CD4-positive, CD25-positive, alpha-beta regulatory T cell (primary cell): ENCODE results near the gene IRF2BP2. TPM values are rescaled to one million over a fixed set of nuclear protein-coding genes. Genes with fewer than 3 reads are reported as not detected.

ENCODE experiments used
- ATAC-seq, 2 donors: fragments of 150-1000 bp; cut with Tn5 transposase; one replicate each; pipeline ENCODE4 v1.10.0; 2021; ENCODE audit warnings: low read depth in 2 of 2, moderate number of reproducible peaks in 2 of 2, moderate library complexity in 1 of 2
- DNase-seq, 3 donors: peaks; one replicate each; pipeline versions ENCODE4 v3.0.0 to v3.0.0-alpha.2; 2012 to 2022; ENCODE audit warnings: mixed read lengths in 1 of 3
- H3K27ac ChIP-seq: one replicate; pipeline ENCODE4 v1.7.0; 2013; ENCODE audit warnings: mild to moderate bottlenecking, low read length; ENCODE audit not compliant: insufficient read depth, poor library complexity, severe bottlenecking
- H3K27me3 ChIP-seq: one replicate; pipeline ENCODE4 v1.7.0; 2013; ENCODE audit warnings: low read length; ENCODE audit not compliant: control insufficient read depth, insufficient read depth
- H3K36me3 ChIP-seq: one replicate; pipeline ENCODE4 v1.7.0; 2013; ENCODE audit warnings: mild to moderate bottlenecking, low read length, moderate library complexity; ENCODE audit not compliant: control insufficient read depth, insufficient read depth
- H3K4me1 ChIP-seq: 2 replicates; pipeline ENCODE4 v1.7.0; 2013; ENCODE audit warnings: mild to moderate bottlenecking, low read length; ENCODE audit not compliant: insufficient read depth, control insufficient read depth, poor library complexity, severe bottlenecking
- H3K4me3 ChIP-seq: one replicate; pipeline ENCODE4 v1.7.0; 2013; ENCODE audit warnings: low read depth, mild to moderate bottlenecking, low read length, moderate library complexity
- H3K9me3 ChIP-seq, 2 experiments: 1 replicate in 1 of 2; 2 replicates in 1 of 2; pipeline ENCODE4 v1.7.0; 2013; ENCODE audit warnings: low read length in 2 of 2, mild to moderate bottlenecking in 1 of 2, moderate library complexity in 1 of 2; ENCODE audit not compliant: control insufficient read depth in 2 of 2
- H3K27ac Mint-ChIP-seq, 3 donors: one replicate each; pipeline ENCODE4 v1.8.0; 2020 to 2022; ENCODE audit warnings: mild to moderate bottlenecking in 3 of 3, mixed read lengths in 3 of 3, moderate library complexity in 2 of 3
- H3K27me3 Mint-ChIP-seq: one replicate; pipeline ENCODE4 v1.8.0; 2022; ENCODE audit warnings: mild to moderate bottlenecking, mixed read lengths
- H3K36me3 Mint-ChIP-seq: one replicate; pipeline ENCODE4 v1.8.0; 2020; ENCODE audit warnings: mixed read lengths
- H3K4me1 Mint-ChIP-seq, 4 donors: one replicate each; pipeline ENCODE4 v1.8.0; 2020 to 2022; ENCODE audit warnings: mixed read lengths in 4 of 4, mild to moderate bottlenecking in 1 of 4
- H3K4me3 Mint-ChIP-seq, 4 donors: one replicate each; pipeline ENCODE4 v1.8.0; 2020 to 2022; ENCODE audit warnings: mild to moderate bottlenecking in 4 of 4, mixed read lengths in 4 of 4, moderate library complexity in 3 of 4
- H3K9me3 Mint-ChIP-seq, 7 donors: one replicate each; pipeline ENCODE4 v1.8.0; 2020 to 2022; ENCODE audit warnings: mixed read lengths in 7 of 7, mild to moderate bottlenecking in 3 of 7, moderate library complexity in 2 of 7
- polyA plus RNA-seq, 4 donors: library from polyadenylated mRNA; unstranded; fragments of 300-500 nt; fragmentation: Illumina TruSeq; gene quantifications; one replicate each; pipeline ENCODE4 v1.2.3, GENCODE V29; 2021
- total RNA-seq: library from RNA; stranded (reverse); gene quantifications from one replicate; pipeline ENCODE4 v1.2.3, GENCODE V29; 2022

IRF2BP2 gene
- total and polyA plus RNA-seq, 5 donors from 2014 or later = 21.1 to 375 (median 25.4) TPM

DNA sequence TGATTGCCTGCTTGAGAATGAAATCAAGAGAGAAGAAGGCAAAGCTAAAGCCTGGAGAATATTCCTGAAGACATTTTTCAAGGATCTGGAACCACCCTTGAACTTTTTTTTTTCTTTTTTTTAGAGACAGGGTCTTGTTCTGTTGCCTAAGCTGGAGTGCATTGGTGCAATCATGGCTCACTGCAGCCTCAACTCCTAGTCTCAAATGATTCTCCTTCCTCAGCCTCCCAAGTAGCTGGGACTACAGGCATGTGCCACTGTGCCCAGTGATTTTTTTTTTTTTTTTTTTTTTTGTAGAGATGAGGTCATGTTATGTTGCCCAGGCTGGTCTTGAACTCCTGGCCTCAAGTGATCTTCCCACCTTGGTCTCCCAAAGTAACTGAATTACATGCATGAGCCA is 22.2 kb upstream of the IRF2BP2 start:
- Mint-ChIP-seq H3K4me3 (no peak overlapping the region), H3K9me3 (no peaks in the 10 kb centered on the region), H3K27me3 (peaks cover 7% of the 10 kb centered on the region), H3K4me1 (peaks cover 0 to 8% (median 0%) of the 10 kb centered on the region in 4 donors), H3K36me3 (no peaks in the 10 kb centered on the region), H3K27ac (no peak overlapping the region)
- Histone ChIP-seq H3K9me3 (no peaks in the 10 kb centered on the region), H3K27me3 (no peaks in the 10 kb centered on the region), H3K36me3 (no peaks in the 10 kb centered on the region), H3K27ac (no peak overlapping the region), H3K4me3 (no peak overlapping the region), H3K4me1 (no peaks in the 10 kb centered on the region)
- ATAC-seq = no peak
- no peak for DNase-seq

DNA sequence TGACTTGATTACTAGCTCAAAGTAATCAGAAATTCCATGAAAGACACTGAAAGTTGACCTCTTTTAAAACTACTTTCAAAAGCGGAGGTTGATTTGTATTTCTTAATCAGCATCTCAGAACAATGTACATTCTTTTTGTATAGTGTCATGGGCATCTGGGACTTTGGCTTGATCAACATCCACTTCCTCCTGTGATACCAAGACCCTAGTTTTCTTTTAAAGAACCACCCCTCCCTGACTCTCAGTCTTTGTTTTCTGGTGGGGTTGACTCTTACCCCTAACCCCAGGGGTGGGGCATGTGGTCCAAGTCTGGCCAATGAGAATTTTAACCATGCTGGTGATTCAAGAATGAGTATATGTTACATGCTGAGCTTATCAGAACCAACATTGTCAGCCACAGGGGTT is 21.7 kb upstream of the IRF2BP2 start:
- ATAC-seq (no peak), DNase-seq (no peak)
- Histone ChIP-seq H3K36me3 (no peaks in the 10 kb centered on the region), H3K4me1 (no peaks in the 10 kb centered on the region), H3K9me3 (no peaks in the 10 kb centered on the region), H3K27me3 (no peaks in the 10 kb centered on the region), H3K27ac (no peak overlapping the region), H3K4me3 (no peak overlapping the region)
- H3K4me3 Mint-ChIP-seq = no peak overlapping the region
- peaks cover 0 to 8% (median 0%) of the 10 kb centered on the region in 4 donors for H3K4me1 Mint-ChIP-seq
- H3K27me3 Mint-ChIP-seq = peaks cover 7% of the 10 kb centered on the region
- no peak overlapping the region for H3K27ac Mint-ChIP-seq
- no peaks in the 10 kb centered on the region for H3K9me3 Mint-ChIP-seq
- no peaks in the 10 kb centered on the region for H3K36me3 Mint-ChIP-seq

DNA sequence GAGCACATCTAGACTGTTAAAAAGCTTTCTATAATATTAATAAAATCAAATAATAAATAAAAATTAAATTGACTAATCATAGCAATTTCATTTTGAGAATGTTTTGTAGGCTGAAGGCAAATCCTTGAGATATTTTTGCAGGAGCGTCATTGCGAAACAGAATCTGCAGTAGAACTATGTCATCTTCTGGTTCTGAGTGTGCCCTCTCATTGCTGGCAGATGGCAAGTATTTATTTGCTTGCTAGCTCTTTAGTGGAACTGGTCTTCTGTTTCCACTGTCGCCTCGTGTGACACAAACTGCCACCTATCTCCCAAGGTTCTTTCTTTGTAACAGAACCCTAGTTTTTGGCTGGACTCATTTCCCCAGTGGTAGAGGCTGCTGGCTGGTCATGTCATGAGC is 19.0 kb upstream of the IRF2BP2 start:
- Mint-ChIP-seq H3K4me3 (no peak overlapping the region), H3K36me3 (no peaks in the 10 kb centered on the region), H3K9me3 (peaks cover 0 to 3% (median 0%) of the 10 kb centered on the region in 7 donors), H3K27me3 (peaks cover 7% of the 10 kb centered on the region), H3K4me1 (peaks cover 0 to 5% (median 0%) of the 10 kb centered on the region in 4 donors), H3K27ac (no peak overlapping the region)
- Histone ChIP-seq H3K27ac (no peak overlapping the region), H3K27me3 (no peaks in the 10 kb centered on the region), H3K4me1 (no peaks in the 10 kb centered on the region), H3K4me3 (no peak overlapping the region), H3K36me3 (no peaks in the 10 kb centered on the region), H3K9me3 (no peaks in the 10 kb centered on the region)
- ATAC-seq (no peak), DNase-seq (no peak)

DNA sequence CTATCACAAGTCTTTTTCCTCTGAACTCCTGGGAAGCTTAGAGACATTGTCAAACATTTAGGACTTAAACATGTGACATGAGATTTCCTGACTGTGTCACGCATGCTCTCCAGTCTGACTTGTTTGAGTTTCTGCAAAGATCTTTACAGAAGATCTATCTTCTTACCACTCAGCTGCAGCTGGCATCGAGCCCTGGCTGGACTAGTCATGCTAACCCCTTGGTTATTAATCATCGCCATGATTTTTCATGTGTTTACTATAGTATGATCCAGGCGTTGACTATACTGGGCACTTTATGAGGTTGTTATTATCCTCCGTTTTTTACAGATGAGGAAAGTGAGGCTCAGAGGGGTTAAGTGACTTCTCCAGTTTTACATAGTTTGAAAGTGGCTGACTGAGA is 18.1 kb upstream of the IRF2BP2 start:
- H3K36me3 ChIP-seq = no peaks in the 10 kb centered on the region
- DNase-seq (no peak), ATAC-seq (no peak)
- Mint-ChIP-seq H3K4me1 (peaks cover 0 to 5% (median 0%) of the 10 kb centered on the region in 4 donors), H3K36me3 (no peaks in the 10 kb centered on the region), H3K4me3 (no peak overlapping the region), H3K27me3 (peaks cover 7% of the 10 kb centered on the region), H3K27ac (no peak overlapping the region), H3K9me3 (peaks cover 0 to 3% (median 0%) of the 10 kb centered on the region in 7 donors)
- no peak overlapping the region for H3K27ac ChIP-seq
- no peaks in the 10 kb centered on the region for H3K9me3 ChIP-seq
- H3K27me3 ChIP-seq = no peaks in the 10 kb centered on the region
- no peaks in the 10 kb centered on the region for H3K4me1 ChIP-seq
- no peak overlapping the region for H3K4me3 ChIP-seq

DNA sequence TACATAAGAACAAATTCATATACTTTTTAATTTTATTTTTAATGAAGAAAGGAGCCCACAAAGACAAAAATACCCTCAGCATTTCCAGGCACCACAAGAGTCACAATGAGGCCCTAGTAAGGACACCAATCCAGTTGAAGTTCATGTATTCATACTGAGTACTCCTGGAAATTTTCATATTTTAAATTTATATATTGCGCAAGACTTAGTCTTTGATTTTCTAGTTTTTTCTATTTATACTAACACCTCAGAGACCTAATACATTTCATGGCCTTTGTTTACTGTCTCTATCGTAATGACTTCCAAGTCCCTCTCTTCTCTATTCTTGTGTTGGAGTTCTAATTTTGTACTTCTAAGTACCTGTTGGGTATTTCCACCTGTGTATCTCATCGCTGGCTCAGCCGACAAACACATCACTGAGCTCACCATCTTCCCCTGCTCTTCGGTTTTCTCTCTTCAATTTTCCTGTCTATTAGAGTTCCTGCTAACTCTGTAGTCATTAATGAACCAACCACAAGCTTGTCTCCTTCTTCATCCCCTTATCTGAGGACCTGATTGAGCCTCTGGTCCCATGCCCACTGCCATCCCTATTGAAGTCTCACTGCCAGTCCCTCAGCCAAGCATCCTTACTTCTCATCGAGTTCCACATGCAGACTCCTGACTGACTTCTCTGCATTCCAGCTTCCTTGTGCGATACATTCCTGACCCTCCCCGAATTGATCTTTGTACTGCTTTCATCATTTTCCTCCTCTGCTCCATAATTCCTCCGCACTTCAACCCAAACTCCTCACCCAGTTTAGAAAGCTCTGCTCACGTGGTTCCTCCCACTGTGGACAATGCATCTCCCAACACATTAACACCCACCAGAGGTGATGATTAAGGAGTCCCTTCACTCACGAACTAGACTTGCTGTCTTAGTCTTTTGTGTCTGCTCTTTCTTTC is 17.3 kb upstream of the IRF2BP2 start:
- ATAC-seq (no peak), DNase-seq (no peak)
- H3K4me1 Mint-ChIP-seq = peaks cover 0 to 5% (median 0%) of the 10 kb centered on the region in 4 donors
- H3K27ac Mint-ChIP-seq = no peak overlapping the region
- Histone ChIP-seq H3K27me3 (no peaks in the 10 kb centered on the region), H3K4me1 (no peaks in the 10 kb centered on the region), H3K36me3 (no peaks in the 10 kb centered on the region), H3K27ac (no peak overlapping the region), H3K9me3 (no peaks in the 10 kb centered on the region), H3K4me3 (no peak overlapping the region)
- H3K27me3 Mint-ChIP-seq = peaks cover 7% of the 10 kb centered on the region
- no peak overlapping the region for H3K4me3 Mint-ChIP-seq
- no peaks in the 10 kb centered on the region for H3K36me3 Mint-ChIP-seq
- H3K9me3 Mint-ChIP-seq = peaks cover 0 to 3% (median 0%) of the 10 kb centered on the region in 7 donors

DNA sequence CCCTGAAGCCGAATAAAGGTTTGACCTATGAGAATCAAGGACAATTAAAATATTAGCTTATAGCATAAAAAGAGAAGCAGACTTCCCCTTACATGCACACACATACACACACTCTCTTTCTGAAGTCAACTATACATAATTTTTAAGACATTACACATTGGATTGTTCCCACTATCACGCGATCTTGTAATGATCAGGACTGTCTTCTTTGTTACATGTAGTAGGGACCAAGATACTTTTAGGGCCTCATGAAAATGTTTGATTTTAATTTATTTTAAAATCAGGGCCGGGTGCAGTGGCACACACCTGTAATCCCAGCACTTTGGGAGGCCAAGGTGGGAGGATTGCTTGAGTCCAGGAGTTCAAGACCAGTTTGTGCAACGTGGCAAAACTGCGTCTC is 16.4 kb upstream of the IRF2BP2 start:
- ATAC-seq (no peak), DNase-seq (no peak)
- H3K27me3 Mint-ChIP-seq = peaks cover 7% of the 10 kb centered on the region
- Histone ChIP-seq H3K4me3 (no peak overlapping the region), H3K4me1 (no peaks in the 10 kb centered on the region), H3K27me3 (no peaks in the 10 kb centered on the region), H3K27ac (no peak overlapping the region), H3K36me3 (no peaks in the 10 kb centered on the region), H3K9me3 (no peaks in the 10 kb centered on the region)
- H3K4me3 Mint-ChIP-seq = no peak overlapping the region
- H3K36me3 Mint-ChIP-seq = no peaks in the 10 kb centered on the region
- H3K9me3 Mint-ChIP-seq = peaks cover 0 to 3% (median 0%) of the 10 kb centered on the region in 7 donors
- H3K27ac Mint-ChIP-seq = no peak overlapping the region
- H3K4me1 Mint-ChIP-seq = peaks cover 0 to 5% (median 0%) of the 10 kb centered on the region in 4 donors

DNA sequence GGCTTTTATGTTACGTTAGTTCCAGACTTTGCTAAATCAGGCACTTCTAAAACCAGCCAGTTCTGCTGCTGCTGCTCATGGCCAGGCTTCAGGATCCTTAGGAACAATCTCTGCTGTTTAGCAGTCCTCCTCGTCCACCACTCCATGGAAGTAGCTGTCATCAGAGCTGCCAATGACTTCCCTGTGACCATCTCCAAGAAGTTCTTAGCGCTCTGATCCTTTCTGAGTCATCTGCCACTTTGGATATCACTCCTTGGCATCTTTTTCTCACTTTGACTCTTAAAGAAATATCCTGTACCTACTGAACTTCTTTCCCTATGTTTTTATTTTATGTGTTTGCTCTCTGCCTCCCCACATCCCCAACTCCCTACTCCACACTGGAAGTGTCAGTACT is 14.7 kb upstream of the IRF2BP2 start:
- no peak overlapping the region for H3K27ac ChIP-seq
- Mint-ChIP-seq H3K4me3 (no peak overlapping the region), H3K4me1 (peaks cover 0 to 5% (median 0%) of the 10 kb centered on the region in 4 donors), H3K36me3 (no peaks in the 10 kb centered on the region), H3K27ac (no peak overlapping the region), H3K27me3 (peaks cover 7% of the 10 kb centered on the region), H3K9me3 (peaks cover 0 to 3% (median 0%) of the 10 kb centered on the region in 7 donors)
- H3K27me3 ChIP-seq = peaks cover 1% of the 10 kb centered on the region
- no peaks in the 10 kb centered on the region for H3K9me3 ChIP-seq
- ATAC-seq = no peak
- H3K4me1 ChIP-seq = no peaks in the 10 kb centered on the region
- DNase-seq = no peak
- H3K36me3 ChIP-seq = no peaks in the 10 kb centered on the region
- no peak overlapping the region for H3K4me3 ChIP-seq
